Activated T-helper 1 cell treated with Interleukin-2 at 50 U/mL for 16 hours (primary cell): Measurements from ENCODE around the gene AURKAIP1.
"Not testable (repeated sequence)": the region's sequence is repeated elsewhere in the genome, so short reads cannot be mapped to it uniquely, and the experiment has no call there.

ENCODE experiments used
- DNase-seq: peaks from one replicate; pipeline ENCODE4 v3.0.0-alpha.2; 2020; ENCODE audit warnings: low read depth

AURKAIP1 gene

DNA sequence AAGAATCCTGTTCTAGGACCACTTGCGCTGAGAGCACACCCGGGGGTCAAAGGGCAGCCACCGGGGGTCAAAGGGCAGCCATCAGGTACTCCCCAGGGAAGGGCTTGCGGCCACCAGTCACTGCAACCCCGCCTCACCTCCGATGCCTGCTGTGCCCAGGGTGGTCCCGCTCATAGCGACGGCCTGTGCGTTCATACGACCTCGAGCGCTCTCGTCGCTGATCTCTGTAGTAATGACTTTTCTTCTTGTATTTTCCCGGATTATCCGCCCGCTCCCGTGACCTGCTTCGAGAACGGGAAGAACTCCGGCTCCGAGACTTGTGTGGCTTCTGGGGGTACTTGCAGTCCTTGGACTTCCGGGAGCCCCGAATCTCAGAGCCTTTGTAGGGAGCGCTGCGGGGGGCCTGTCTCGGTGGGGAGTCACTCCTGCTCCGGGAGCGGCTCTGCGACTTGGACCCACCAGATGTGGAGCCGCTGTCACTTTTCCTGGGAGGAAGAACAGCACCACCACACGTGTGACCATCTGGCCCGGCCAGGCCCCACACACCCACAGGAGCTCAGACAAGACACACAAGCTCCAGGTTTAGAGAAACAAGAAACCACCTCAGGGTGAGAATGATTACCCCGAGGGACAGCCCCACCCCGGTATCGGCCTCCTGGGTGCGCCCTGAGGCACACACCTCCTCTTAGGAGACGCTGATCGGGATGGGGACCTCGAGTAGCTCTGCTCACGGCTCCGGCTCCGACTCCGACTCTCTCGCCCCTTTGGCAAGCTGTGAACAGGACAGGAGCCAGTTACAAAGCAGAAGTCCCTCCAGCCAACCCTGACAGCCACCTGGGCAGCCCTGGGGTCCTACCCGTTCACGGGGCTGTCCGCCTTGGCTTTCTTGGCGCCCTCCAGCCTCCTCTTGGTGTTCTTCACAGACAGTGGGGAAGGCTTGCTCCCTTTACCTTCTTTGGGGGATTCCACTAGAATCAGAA, 12.4 kb upstream of the AURKAIP1 start:
- DNase-seq: no peak

DNA sequence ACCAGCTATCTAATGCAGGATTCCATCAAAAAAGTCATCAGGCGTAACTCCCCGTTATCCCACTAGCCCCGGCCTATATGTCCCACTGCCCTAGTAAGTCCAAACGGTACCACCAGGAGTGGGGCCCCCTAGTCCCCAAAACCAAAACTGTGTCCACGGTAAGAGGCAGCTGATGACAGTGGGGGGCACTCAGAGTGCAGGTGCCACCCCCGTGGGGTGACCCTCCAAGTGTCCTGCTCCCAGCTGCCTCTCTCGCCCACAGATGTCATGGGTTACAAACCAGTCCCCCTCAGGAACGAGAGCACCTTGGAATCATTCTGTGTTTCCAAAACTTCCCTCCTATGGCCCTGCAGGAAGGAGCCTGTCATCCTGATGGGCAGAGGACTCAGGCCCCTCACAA, 10.9 kb upstream of the AURKAIP1 start:
- no peak for DNase-seq

DNA sequence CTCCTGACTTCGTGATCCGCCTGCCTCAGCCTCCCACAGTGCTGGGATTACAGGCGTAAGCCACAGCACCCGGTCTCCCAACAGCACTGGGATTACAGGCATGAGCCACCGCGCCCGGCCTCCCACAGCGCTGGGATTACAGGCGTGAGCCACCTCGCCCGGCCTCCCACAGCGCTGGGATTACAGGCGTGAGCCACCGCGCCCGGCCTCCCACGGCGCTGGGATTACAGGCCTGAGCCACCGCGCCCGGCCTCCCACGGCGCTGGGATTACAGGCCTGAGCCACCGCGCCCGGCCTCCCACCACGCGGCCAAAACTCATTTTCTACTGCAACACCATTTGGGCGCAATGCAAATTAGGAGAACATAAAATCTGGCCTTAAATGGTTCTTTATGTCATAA, 10.3 kb upstream of the AURKAIP1 start:
- DNase-seq: not testable (repeated sequence)

- no peak for DNase-seq
Observed at GRCh38 chr1:1381294-1381693, 6.3 kb upstream of the AURKAIP1 start.

DNA sequence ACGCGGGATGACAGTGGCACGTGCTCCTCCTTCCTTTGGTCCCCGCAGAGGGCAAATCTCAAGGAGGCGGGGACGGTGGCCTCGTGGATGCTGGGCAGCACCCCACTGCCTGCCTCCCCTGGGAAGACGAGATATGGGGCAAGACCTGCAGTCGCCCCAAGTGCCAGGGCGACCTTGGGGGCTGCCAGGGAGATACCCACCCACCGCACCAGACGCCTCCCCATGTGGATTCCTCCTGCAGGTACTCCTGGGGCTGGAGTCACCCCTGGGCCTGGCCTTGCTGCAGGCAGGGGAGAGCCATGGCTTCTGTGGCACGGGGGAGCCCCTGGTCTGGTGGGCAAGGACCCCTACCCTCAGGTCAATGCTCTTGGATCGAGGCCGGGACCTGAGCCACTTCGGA, 5.9 kb upstream of the AURKAIP1 start:
- DNase-seq: no peak

- no peak for DNase-seq
Observed at GRCh38 chr1:1377540-1378205, 2.7 kb upstream of the AURKAIP1 start.

DNA sequence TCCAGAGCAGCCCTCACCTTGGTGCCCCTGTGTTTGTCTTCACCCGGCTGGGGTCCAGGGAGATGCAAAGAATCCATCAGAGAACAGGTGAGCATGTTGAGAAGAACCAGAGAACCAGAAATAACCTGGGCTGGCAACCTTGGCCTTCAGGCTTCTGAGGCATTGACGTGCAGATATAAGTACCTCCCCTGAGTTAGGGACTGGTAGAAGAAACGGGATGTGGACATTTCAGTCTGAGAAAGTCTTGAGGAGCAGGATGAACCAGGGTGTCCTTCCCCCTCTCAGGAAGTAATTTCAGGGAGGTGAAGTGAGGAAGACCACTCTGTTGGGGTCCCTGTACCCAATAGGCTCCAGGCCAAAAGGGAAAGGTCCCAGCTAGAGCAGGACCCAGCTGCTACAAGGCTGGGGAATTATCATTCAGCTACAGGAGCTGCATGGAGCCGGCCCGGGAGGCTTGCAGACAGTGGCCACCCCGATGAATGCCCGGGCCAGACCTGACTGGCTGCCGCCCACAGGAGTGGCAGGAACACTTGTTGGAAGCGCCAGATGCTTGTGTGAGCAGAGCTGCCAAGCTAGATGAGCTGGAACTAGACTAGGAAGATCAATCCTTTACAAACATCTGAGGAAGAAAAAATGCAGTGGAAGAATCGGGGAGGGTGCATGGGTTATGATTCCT, 1.7 kb upstream of the AURKAIP1 start:
- no peak for DNase-seq

GRCh38 chr1:1374589-1374928, 448 bp downstream of the AURKAIP1 start:
- DNase-seq: no peak

GRCh38 chr1:1373815-1374588, 1.0 kb downstream of the AURKAIP1 start:
- no peak for DNase-seq

DNA sequence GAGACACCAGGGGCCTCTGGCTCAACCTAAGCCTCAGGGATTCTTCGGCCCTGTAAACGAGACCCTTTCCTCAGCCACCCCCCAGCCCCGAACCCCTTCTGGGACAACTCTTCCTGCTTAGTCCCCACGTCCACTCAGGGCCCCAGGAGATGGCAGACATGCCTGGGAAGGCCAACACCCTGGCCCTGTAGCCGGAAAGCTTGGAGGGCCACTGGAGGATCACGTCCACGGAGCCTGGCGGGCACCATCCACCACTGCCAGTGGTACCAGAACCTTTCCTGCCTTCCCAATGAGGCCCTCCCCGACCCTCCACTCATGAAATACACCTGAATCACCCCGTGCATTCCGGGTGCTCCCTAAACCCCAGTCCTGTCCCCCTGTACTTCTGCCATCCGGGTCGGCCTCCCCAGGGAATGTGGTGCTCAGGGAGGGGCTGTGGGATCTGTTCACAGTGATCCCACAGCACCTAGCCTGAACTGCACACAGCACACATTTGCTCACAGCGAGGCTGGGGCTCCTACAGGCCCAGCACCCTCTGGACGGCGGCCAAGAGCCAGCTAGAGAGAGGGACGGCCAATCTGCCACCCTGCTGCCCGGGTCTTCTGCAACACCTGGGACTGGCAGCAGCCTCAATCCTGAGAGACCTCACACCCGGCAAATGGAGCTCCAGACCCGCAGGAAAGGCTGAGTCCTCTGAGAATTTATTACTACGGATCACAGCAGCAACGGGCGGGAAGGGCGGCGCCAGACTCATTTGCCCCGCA, 1.8 kb downstream of the AURKAIP1 start:
- DNase-seq: no peak

DNA sequence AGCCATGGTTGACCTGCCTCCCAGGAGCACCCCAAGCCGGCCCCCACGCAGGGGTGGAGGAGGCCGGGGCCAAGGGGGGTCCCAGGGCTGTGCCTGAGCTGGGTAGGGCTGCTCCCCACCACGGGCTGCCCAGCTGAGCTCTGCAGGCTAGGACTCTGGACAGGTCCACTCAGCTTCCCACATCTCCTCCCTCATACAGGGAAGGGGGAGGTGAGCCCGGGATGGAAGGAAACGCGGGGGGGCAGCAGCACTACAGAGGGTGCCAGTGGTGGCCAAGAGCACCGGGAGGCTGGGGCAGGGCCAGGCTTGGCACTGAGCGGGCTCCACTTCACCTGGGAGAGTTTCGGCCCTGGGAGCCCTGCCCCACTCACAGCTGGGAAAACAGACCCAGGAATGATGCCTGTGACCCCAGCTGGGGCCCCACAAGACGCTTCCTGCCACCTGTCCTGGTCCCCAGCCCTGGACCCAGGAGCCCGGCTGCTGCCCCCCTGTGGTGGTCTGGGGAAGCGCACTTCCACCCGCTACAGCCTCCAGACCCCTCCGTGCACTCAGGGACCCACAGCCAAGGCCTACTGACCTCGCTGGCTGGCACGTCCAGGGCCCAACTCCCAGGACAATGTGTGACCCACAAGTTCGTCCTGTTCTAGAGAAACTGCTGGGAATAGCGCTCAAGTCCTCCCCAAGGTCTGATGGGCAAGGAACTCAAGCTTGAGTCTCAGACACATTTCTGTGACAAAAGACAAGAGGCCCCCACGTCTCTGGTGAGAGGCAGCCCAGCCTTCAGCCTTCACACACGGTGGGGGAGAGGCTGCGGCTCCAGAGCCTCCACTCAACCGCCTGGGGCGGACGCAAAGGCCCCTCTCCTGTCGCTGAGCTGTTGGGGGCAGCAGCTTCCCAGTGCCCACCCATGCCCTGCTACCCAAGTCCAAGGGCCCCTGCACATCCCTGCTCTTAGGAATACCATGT, 3.0 kb downstream of the AURKAIP1 start:
- peak; percentile 66 for DNase-seq

DNA sequence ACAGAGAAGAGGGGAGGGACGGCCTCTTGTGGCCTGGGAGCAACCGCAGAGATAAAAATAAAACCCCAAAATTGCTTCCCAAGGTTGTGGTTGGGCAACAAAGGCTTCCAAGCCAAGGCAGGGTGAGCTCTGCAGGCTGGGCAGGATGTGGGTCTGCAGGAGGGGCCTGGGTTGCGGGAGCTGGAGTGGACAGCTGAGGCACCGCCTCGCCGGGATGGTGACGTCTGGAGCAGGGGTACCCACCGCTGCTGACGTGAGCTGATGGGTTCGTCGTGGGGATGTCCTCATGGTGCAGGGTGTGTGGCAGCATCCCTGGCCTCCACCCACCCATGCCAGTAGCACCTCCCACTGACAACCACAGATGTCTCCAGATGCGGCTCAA, 3.7 kb downstream of the AURKAIP1 start:
- DNase-seq: peak; percentile 47

- no peak for DNase-seq
Observed at GRCh38 chr1:1370771-1371300, 4.2 kb downstream of the AURKAIP1 start.

GRCh38 chr1:1370094-1370493, 4.9 kb downstream of the AURKAIP1 start:
- not testable (repeated sequence) for DNase-seq

- no peak for DNase-seq
Observed at GRCh38 chr1:1367315-1367714, 7.7 kb downstream of the AURKAIP1 start.

- no peak for DNase-seq
Observed at GRCh38 chr1:1366699-1367066, 8.3 kb downstream of the AURKAIP1 start.

DNA sequence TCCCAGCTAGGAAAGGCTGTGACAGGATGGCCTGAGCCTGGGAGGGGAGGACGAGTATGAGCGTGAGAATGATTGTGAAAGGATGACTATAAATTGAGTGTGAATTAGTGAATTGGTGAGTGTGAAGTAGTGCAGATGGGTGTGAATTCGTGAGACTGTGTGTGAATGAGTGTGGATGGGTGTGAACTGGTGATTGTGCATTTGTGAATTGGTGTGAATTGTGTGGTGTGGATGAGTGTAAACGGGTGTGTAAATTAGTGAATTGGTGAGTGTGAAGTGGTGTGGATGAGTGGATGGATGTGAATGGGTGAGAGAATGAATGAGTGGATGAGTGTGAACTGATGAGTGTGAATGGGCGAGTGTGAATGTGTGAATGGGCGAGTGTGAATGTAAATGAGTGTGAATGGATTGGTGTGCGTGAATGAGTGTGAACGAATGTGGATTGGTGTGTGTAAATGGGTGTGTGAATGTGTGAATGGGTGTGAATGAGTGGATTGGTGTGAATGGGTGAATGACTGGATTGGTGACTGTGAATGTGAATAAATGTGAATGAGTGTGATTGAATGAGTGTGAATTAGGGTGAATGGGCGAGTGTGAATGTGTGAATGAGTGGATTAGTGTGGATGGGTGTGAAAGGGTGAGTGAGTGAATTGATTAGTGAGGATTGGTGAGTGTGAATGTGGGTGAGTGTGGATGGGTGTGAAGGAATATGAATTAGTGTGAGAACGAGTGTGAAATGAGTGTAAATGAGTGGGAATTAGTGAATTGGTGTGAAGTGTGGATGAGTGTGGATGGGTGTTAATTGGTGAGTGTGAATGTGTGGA, 8.9 kb downstream of the AURKAIP1 start:
- no peak for DNase-seq

- no peak for DNase-seq
Observed at GRCh38 chr1:1364266-1364665, 10.7 kb downstream of the AURKAIP1 start.

GRCh38 chr1:1361982-1362423, 13.0 kb downstream of the AURKAIP1 start:
- no peak for DNase-seq
